Lower lobe of right lung (tissue), 2 donors: ENCODE data around the gene SH3RF1. TPM values are rescaled to one million over a fixed set of nuclear protein-coding genes. Genes with fewer than 3 reads are reported as not detected.

Experiments used
- ATAC-seq, 2 donors: fragments of 200-7000 bp; cut with Tn5 transposase; one replicate each; pipeline ENCODE4 v1.9.1; 2020 to 2022; ENCODE audit warnings: mild to moderate bottlenecking in 2 of 2, moderate library complexity in 2 of 2
- DNase-seq: peaks from one replicate; pipeline ENCODE4 v3.0.0-alpha.2; 2020
- H3K27ac ChIP-seq: fragments of 200-600 bp; one replicate; pipeline ENCODE4 v1.8.0; 2022
- H3K27me3 ChIP-seq: fragments of 200-600 bp; one replicate; pipeline ENCODE4 v1.8.0; 2022; ENCODE audit warnings: low read depth
- H3K36me3 ChIP-seq: fragments of 200-600 bp; one replicate; pipeline ENCODE4 v1.8.0; 2022; ENCODE audit warnings: mild to moderate bottlenecking
- H3K4me1 ChIP-seq: fragments of 200-600 bp; one replicate; pipeline ENCODE4 v1.8.0; 2022
- H3K4me3 ChIP-seq: fragments of 200-600 bp; one replicate; pipeline ENCODE4 v1.8.0; 2022; ENCODE audit warnings: mild to moderate bottlenecking
- H3K9me3 ChIP-seq: fragments of 200-600 bp; one replicate; pipeline ENCODE4 v1.8.0; 2022
- intact Hi-C: fragments of 100-400 bp; cut with DNase I; formaldehyde crosslinking; loops from one replicate; pipeline ENCODE4 v1.11.0; 2022
- total RNA-seq: library from RNA; stranded (reverse); fragmentation: NEBNext Ultra II Directional; extraction: Animal tissue kit (Norgen Biotek cat#: 25700); gene quantifications from one replicate; pipeline ENCODE4 v1.2.1, GENCODE V29; 2021
- TF ChIP-seq, protein P1 (sequence below): fragments of 200-600 bp; IDR thresholded peaks from one replicate; pipeline ENCODE4 v1.8.0; 2022; ENCODE audit warnings: antibody characterized with exemption, mild to moderate bottlenecking
- donor health status: DM: no; HTN: yes; CAD: no; lungs with severe emphysema.

SH3RF1 gene
- total RNA-seq, 1 donor from 2014 or later: 34.2 TPM

- intact Hi-C loops: no loop called here
- Histone ChIP-seq H3K27me3 (no peaks in the 10 kb centered on the region), H3K27ac (no peak overlapping the region), H3K36me3 (no peaks in the 10 kb centered on the region), H3K9me3 (no peaks in the 10 kb centered on the region), H3K4me3 (no peak overlapping the region), H3K4me1 (peaks cover 35% of the 10 kb centered on the region)
- no peak for DNase-seq
- ATAC-seq: no peak
- TF ChIP-seq, protein P1, sequence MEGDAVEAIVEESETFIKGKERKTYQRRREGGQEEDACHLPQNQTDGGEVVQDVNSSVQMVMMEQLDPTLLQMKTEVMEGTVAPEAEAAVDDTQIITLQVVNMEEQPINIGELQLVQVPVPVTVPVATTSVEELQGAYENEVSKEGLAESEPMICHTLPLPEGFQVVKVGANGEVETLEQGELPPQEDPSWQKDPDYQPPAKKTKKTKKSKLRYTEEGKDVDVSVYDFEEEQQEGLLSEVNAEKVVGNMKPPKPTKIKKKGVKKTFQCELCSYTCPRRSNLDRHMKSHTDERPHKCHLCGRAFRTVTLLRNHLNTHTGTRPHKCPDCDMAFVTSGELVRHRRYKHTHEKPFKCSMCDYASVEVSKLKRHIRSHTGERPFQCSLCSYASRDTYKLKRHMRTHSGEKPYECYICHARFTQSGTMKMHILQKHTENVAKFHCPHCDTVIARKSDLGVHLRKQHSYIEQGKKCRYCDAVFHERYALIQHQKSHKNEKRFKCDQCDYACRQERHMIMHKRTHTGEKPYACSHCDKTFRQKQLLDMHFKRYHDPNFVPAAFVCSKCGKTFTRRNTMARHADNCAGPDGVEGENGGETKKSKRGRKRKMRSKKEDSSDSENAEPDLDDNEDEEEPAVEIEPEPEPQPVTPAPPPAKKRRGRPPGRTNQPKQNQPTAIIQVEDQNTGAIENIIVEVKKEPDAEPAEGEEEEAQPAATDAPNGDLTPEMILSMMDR: no peak
Observed at GRCh38 chr4:169221662-169222061, 49.1 kb downstream of the SH3RF1 start.

GRCh38 chr4:169220854-169221411 is 49.8 kb downstream of the SH3RF1 start:
- Histone ChIP-seq H3K27ac (no peak overlapping the region), H3K9me3 (no peaks in the 10 kb centered on the region), H3K36me3 (no peaks in the 10 kb centered on the region), H3K4me3 (no peak overlapping the region), H3K27me3 (no peaks in the 10 kb centered on the region), H3K4me1 (peaks cover 33% of the 10 kb centered on the region)
- ATAC-seq (peak in 1 of 2 donors; percentile 30), DNase-seq (no peak)
- intact Hi-C loops: no loop called here
- TF ChIP-seq, protein P1: no peak

DNA sequence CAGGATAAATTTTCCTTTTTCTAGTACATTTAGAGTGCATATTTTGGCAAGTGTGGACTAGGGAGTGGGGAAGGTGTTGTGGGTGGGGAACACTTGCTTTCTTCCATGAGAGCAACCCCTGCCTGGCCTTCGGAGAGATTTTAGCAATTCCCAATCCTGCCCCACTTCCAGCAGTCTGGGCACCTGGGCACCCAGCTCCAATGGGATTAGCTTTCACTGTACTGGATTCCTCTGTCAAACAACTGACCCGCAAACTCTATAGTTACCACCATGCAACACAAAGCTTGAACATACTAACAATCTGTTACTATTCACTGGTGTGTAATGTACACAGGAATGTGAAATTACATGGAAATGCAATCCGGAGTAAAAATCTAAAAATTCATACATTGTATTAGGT is 50.3 kb downstream of the SH3RF1 start:
- Histone ChIP-seq H3K27ac (no peak overlapping the region), H3K4me3 (no peak overlapping the region), H3K27me3 (no peaks in the 10 kb centered on the region), H3K4me1 (peaks cover 28% of the 10 kb centered on the region), H3K36me3 (no peaks in the 10 kb centered on the region), H3K9me3 (no peaks in the 10 kb centered on the region)
- DNase-seq: no peak
- TF ChIP-seq, protein P1: no peak
- peak; percentile 29 to 40 for ATAC-seq
- intact Hi-C loops: no loop called here

DNA sequence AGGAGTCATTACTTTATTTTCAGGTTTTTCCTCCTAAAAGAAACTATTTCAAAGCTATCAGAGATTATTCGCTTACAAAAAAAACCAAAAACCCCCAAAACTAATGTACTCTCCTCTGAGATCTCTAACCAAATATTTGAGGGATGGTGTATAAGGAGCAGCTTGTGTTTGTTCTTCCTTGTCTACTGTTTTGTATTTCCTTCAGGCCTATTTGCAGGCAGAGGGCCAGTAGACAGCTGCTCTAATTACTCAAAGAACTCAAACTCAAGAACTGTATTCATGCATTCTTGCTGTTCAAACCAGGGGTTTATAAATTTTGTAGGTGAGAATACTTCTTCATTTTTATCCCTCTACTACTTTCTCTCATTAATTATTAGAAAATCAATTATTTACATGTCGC is 51.3 kb downstream of the SH3RF1 start:
- no peak overlapping the region for H3K27ac ChIP-seq
- ATAC-seq: peak in 1 of 2 donors; percentile 75

DNA sequence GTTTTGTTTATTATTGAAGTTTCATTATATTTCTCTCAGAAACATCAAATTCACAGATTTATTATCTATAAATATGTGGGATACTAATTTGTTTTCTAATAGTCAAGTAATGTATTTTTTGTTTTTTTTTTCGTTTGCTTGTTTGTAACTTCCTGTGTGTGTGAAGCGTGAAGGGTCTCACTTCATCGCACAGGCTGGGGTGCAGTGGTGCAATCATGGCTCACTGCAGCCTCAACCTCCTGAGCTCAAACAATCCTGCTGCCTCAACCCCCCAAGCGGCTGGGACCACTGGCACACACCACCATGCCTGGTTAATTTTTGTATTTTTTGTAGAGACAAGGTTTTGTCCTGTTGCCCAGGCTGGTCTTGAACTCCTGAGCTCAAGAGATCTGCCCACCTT is 55.1 kb downstream of the SH3RF1 start:
- TF ChIP-seq, protein P1: no peak
- ATAC-seq (no peak), DNase-seq (no peak)
- Histone ChIP-seq H3K4me1 (peaks cover 21% of the 10 kb centered on the region), H3K9me3 (no peaks in the 10 kb centered on the region), H3K27ac (no peak overlapping the region), H3K27me3 (no peaks in the 10 kb centered on the region), H3K36me3 (no peaks in the 10 kb centered on the region), H3K4me3 (no peak overlapping the region)
- intact Hi-C loops: no loop called here

More for the DNA sequence above, 51.3 kb downstream of the SH3RF1 start:
- intact Hi-C loops: no loop called here
- no peak for DNase-seq
- TF ChIP-seq, protein P1: no peak
- H3K4me3 ChIP-seq: no peak overlapping the region
- H3K4me1 ChIP-seq: peaks cover 24% of the 10 kb centered on the region
- no peaks in the 10 kb centered on the region for H3K36me3 ChIP-seq
- no peaks in the 10 kb centered on the region for H3K9me3 ChIP-seq
- H3K27me3 ChIP-seq: no peaks in the 10 kb centered on the region
